GM23248 (cell line): ENCODE results near the gene CYBRD1. TPM values are rescaled to one million over a fixed set of nuclear protein-coding genes. Genes with fewer than 3 reads are reported as not detected.
A peak's percentile ranks its signal among the peaks of the same experiment; 100 is the strongest.

ENCODE experiments used
- DNase-seq: peaks from one replicate; pipeline ENCODE4 v3.0.0-alpha.2; 2015
- H2AFZ ChIP-seq: fragments of 200-600 bp; sonication (generic); 2 replicates; pipeline ENCODE4 v1.6.1; 2016; ENCODE audit warnings: antibody characterized with exemption
- H3F3A ChIP-seq: fragments of 200-600 bp; sonication (generic); 2 replicates; pipeline ENCODE4 v1.6.1; 2016; ENCODE audit warnings: mild to moderate bottlenecking, antibody characterized with exemption, mixed run types; ENCODE audit not compliant: insufficient read depth
- H3K27ac ChIP-seq: fragments of 200-600 bp; sonication (generic); 2 replicates; pipeline ENCODE4 v1.5.1; 2016; ENCODE audit warnings: mild to moderate bottlenecking
- H3K27me3 ChIP-seq: fragments of 200-600 bp; sonication (generic); replicated peaks from 2 replicates; pipeline ENCODE4 v1.6.1; 2016; ENCODE audit warnings: mild to moderate bottlenecking; ENCODE audit not compliant: insufficient read depth
- H3K36me3 ChIP-seq: fragments of 200-600 bp; sonication (generic); 2 replicates; pipeline ENCODE4 v1.6.1; 2016; ENCODE audit warnings: low read depth, mild to moderate bottlenecking
- H3K4me1 ChIP-seq: fragments of 200-600 bp; sonication (generic); 2 replicates; pipeline ENCODE4 v1.6.1; 2016; ENCODE audit warnings: mild to moderate bottlenecking; ENCODE audit not compliant: insufficient read depth
- H3K4me2 ChIP-seq: fragments of 200-600 bp; sonication (generic); one replicate; pipeline ENCODE4 v1.6.1; 2016; ENCODE audit warnings: mild to moderate bottlenecking; ENCODE audit not compliant: unreplicated experiment
- H3K4me3 ChIP-seq: fragments of 200-600 bp; sonication (generic); 2 replicates; pipeline ENCODE4 v1.5.1; 2016; ENCODE audit warnings: mild to moderate bottlenecking
- H3K79me2 ChIP-seq: fragments of 200-600 bp; sonication (generic); 2 replicates; pipeline ENCODE4 v1.6.1; 2016; ENCODE audit warnings: mild to moderate bottlenecking; ENCODE audit not compliant: insufficient read depth
- H3K9ac ChIP-seq: fragments of 200-600 bp; sonication (generic); 2 replicates; pipeline ENCODE4 v1.6.1; 2016; ENCODE audit warnings: mild to moderate bottlenecking
- H3K9me2 ChIP-seq: fragments of 200-600 bp; sonication (generic); 2 replicates; pipeline ENCODE4 v1.6.1; 2016; ENCODE audit warnings: mixed run types, mild to moderate bottlenecking, moderate library complexity; ENCODE audit not compliant: insufficient read depth
- H3K9me3 ChIP-seq: fragments of 200-600 bp; sonication (generic); one replicate; pipeline ENCODE4 v1.6.1; 2017; ENCODE audit warnings: low read depth
- H4K20me1 ChIP-seq: fragments of 200-600 bp; sonication (generic); 2 replicates; pipeline ENCODE4 v1.6.0; 2016; ENCODE audit not compliant: insufficient read depth
- EZH2 ChIP-seq: fragments of 200-600 bp; sonication (generic); IDR thresholded peaks from 2 replicates; pipeline ENCODE4 v1.6.1; 2018; ENCODE audit warnings: antibody characterized with exemption, mild to moderate bottlenecking; ENCODE audit not compliant: insufficient read depth, poor library complexity, severe bottlenecking
- EZH2phosphoT487 ChIP-seq: fragments of 200-600 bp; sonication (generic); IDR thresholded peaks from 2 replicates; pipeline ENCODE4 v1.6.1; 2018; ENCODE audit warnings: antibody characterized with exemption, moderate library complexity, mild to moderate bottlenecking, low read depth; ENCODE audit not compliant: insufficient read depth
- whole genome bisulfite sequencing, 2 experiments: methylation state at CpG; one replicate each; pipeline ENCODE4 v1.1.6; 2015 to 2017; ENCODE audit warnings: low lambda C conversion rate in 2 of 2, low coverage in 1 of 2; ENCODE audit errors: missing lambda C conversion rate in 2 of 2; 5-methylcytosine and 5-hydroxymethylcytosine counted together
- in situ Hi-C: fragments of 300-500 bp; cut with MboI; formaldehyde crosslinking; loops from 2 replicates; pipeline ENCODE4 v1.15.0; 2020
- polyA plus RNA-seq: library from polyadenylated mRNA; unstranded; fragments of >200 nt; fragmentation: Nextera tagmentation; extraction: Ambion mirVana; gene quantifications from 2 replicates; pipeline ENCODE4 v1.2.1, GENCODE V29; 2016
- total RNA-seq: library from RNA; depleted of rRNA; stranded (reverse); fragments of >200 nt; shearing (Covaris generic); gene quantifications from 2 replicates; pipeline ENCODE4 v1.2.3, GENCODE V29; 2014

CYBRD1 gene
- total and polyA plus RNA-seq, 2 experiments from 2014 or later: 168 to 248 TPM

GRCh38 chr2:171590116-171590515, 67.8 kb downstream of the CYBRD1 start:
- H3K79me2 ChIP-seq: no peaks in the 10 kb centered on the region
- DNase-seq: no peak
- 83 to 84% methylated on average over 1 of the region's 1 CpG for whole genome bisulfite sequencing, 2 experiments
- no peak overlapping the region for H3K4me3 ChIP-seq
- TF ChIP-seq EZH2phosphoT487 (no peak), EZH2 (no peak)
- no peak overlapping the region for H3K4me2 ChIP-seq
- in situ Hi-C loops: loop anchor here (10.0 to 25.0 kb wide), 2 partner anchors 525 to 872 kb away; no protein-coding TSS in a partner anchor
- H3K9me2 ChIP-seq: no peaks in the 10 kb centered on the region
- no peak overlapping the region for H3K9ac ChIP-seq
- no peaks in the 10 kb centered on the region for H3K9me3 ChIP-seq
- H3K4me1 ChIP-seq: no peaks in the 10 kb centered on the region
- no peaks in the 10 kb centered on the region for H3K36me3 ChIP-seq
- H3K27ac ChIP-seq: no peak overlapping the region
- no peaks in the 10 kb centered on the region for H4K20me1 ChIP-seq
- H3F3A ChIP-seq: no peaks in the 10 kb centered on the region
- H3K27me3 ChIP-seq: no peaks in the 10 kb centered on the region
- H2AFZ ChIP-seq: no peak overlapping the region

DNA sequence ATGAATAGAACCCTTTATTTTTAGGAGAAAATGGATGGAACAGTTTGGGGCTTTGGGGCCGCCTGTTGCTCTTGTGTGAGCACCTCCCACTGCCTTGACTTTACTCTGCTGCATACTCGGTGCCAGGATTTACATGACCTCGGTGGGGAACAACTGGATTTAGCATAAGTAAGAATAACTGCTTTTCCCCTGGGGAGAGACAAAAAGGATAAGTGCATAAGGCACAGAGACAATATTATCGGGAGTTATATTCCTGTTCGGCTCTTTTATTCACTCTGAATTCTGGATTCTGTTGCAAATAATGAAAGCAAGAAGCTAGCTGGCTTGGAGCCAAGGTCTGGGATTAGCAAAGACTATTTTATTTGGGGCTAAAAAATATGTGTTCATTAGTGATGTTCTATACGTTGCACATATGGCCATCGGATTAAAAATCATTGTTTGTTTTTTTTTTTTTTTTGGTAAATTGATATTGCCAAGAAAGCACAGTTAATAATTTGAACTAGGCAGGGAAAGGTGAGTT, 69.8 kb downstream of the CYBRD1 start:
- peaks cover 11% of the 10 kb centered on the region for H3K4me1 ChIP-seq
- in situ Hi-C loops: loop anchor here (10.0 to 25.0 kb wide), 2 partner anchors 523 to 870 kb away; no protein-coding TSS in a partner anchor
- H3K9ac ChIP-seq: no peak overlapping the region
- TF ChIP-seq EZH2phosphoT487 (no peak), EZH2 (no peak)
- peaks cover 11% of the 10 kb centered on the region for H3F3A ChIP-seq
- 21 to 22% methylated on average over 7 of the region's 7 CpGs for WGBS, 2 experiments
- H3K27ac ChIP-seq: no peak overlapping the region
- no peaks in the 10 kb centered on the region for H3K79me2 ChIP-seq
- H2AFZ ChIP-seq: peak overlapping the region; percentile 43; the same call in 1 of the 2 replicates
- no peak overlapping the region for H3K4me2 ChIP-seq
- H3K9me2 ChIP-seq: no peaks in the 10 kb centered on the region
- no peak overlapping the region for H3K4me3 ChIP-seq
- no peaks in the 10 kb centered on the region for H3K9me3 ChIP-seq
- H4K20me1 ChIP-seq: no peaks in the 10 kb centered on the region
- no peaks in the 10 kb centered on the region for H3K36me3 ChIP-seq
- DNase-seq: peak; percentile 18
- no peaks in the 10 kb centered on the region for H3K27me3 ChIP-seq

- Histone ChIP-seq H3K27ac (peak overlapping the region; percentile 70; the same call in 1 of the 2 replicates), H3K36me3 (no peaks in the 10 kb centered on the region), H3F3A (peaks cover 11% of the 10 kb centered on the region), H4K20me1 (no peaks in the 10 kb centered on the region), H3K9me3 (no peaks in the 10 kb centered on the region), H2AFZ (no peak overlapping the region), H3K4me1 (peaks cover 11% of the 10 kb centered on the region), H3K9ac (no peak overlapping the region), H3K79me2 (no peaks in the 10 kb centered on the region), H3K4me3 (no peak overlapping the region), H3K9me2 (no peaks in the 10 kb centered on the region), H3K4me2 (no peak overlapping the region), H3K27me3 (no peaks in the 10 kb centered on the region)
- no peak for TF ChIP-seq EZH2
- peak; percentile 43 for DNase-seq
- in situ Hi-C loops: loop anchor here (5.0 to 25.0 kb wide), 3 partner anchors 107 to 867 kb away; no protein-coding TSS in a partner anchor
Measured at GRCh38 chr2:171595456-171595855, 73.2 kb downstream of the CYBRD1 start.

- Histone ChIP-seq H3K27me3 (no peaks in the 10 kb centered on the region), H3K4me3 (no peak overlapping the region), H3K36me3 (no peaks in the 10 kb centered on the region), H4K20me1 (no peaks in the 10 kb centered on the region), H3K4me1 (peaks cover 11% of the 10 kb centered on the region), H3K4me2 (peak overlapping the region; percentile 16), H3K9ac (peak overlapping the region; percentile 34), H3K9me3 (no peaks in the 10 kb centered on the region), H3K27ac (peak overlapping the region; percentile 70), H2AFZ (0 out of 2 replicates have a peak overlapping the region, but pooled peaks have one; percentile 5), H3K9me2 (no peaks in the 10 kb centered on the region), H3F3A (peaks cover 11% of the 10 kb centered on the region), H3K79me2 (no peaks in the 10 kb centered on the region)
- no peak for TF ChIP-seq EZH2phosphoT487
- in situ Hi-C loops: loop anchor here (5.0 to 25.0 kb wide), 3 partner anchors 106 to 866 kb away; no protein-coding TSS in a partner anchor
- peak; percentile 92 for DNase-seq
- 46 to 49% methylated on average over 2 of the region's 2 CpGs for WGBS, 2 experiments
Measured at GRCh38 chr2:171595896-171596295, 73.6 kb downstream of the CYBRD1 start.
